Caco-2 (cell line): Measurements from ENCODE around the gene FOS. TPM values are rescaled to one million over a fixed set of nuclear protein-coding genes. Genes with fewer than 3 reads are reported as not detected.

Source experiments
- BruUV-seq: library from RNA; stranded (reverse); fragments of 400-500 nt; replicated peaks from 2 replicates; lab custom pipeline; 2021; lab: Mats Ljungman, UMichigan
- CTCF ChIA-PET: fragments of 300-600 bp; sonication (Branson Sonifier 250); formaldehyde crosslinking; loops from one replicate; lab custom pipeline; 2022; ENCODE audit warnings: antibody characterized with exemption; lab: Charles Lee
- POLR2A ChIA-PET: fragments of 300-600 bp; sonication (Branson Sonifier 250); formaldehyde crosslinking; loops from one replicate; lab custom pipeline; 2022; ENCODE audit warnings: antibody characterized with exemption; lab: Charles Lee
- DNase-seq, 2 experiments: peaks; one replicate each; pipeline versions ENCODE4 v3.0.0 to v3.0.0-alpha.2; 2020 to 2022
- H3K27me3 ChIP-seq: replicated peaks from 2 replicates; pipeline ENCODE4 v1.6.0; 2011; ENCODE audit warnings: low read length; ENCODE audit not compliant: control insufficient read depth, insufficient read depth
- H3K36me3 ChIP-seq: 2 replicates; pipeline ENCODE4 v1.5.1; 2011; ENCODE audit warnings: low read length; ENCODE audit not compliant: control insufficient read depth, insufficient read depth
- H3K4me1 ChIP-seq: fragments of 250-450 bp; sonication (Bioruptor Pico); 2 replicates; pipeline ENCODE4 v1.5.1; 2020; ENCODE audit warnings: mild to moderate bottlenecking
- H3K4me3 ChIP-seq: 2 replicates; pipeline ENCODE4 v1.5.1; 2011; ENCODE audit warnings: low read depth, mild to moderate bottlenecking, control low read depth, low read length
- H3K9me3 ChIP-seq: fragments of 250-450 bp; sonication (Bioruptor Pico); 2 replicates; pipeline ENCODE4 v1.5.1; 2020; ENCODE audit warnings: mild to moderate bottlenecking, moderate library complexity
- H3K27ac Mint-ChIP-seq: one replicate; pipeline ENCODE4 v1.8.0; 2022; ENCODE audit warnings: mixed read lengths; ENCODE audit not compliant: unreplicated experiment
- H3K27me3 Mint-ChIP-seq: one replicate; pipeline ENCODE4 v1.8.0; 2022; ENCODE audit warnings: mixed read lengths; ENCODE audit not compliant: insufficient read depth, unreplicated experiment
- H3K36me3 Mint-ChIP-seq: one replicate; pipeline ENCODE4 v1.8.0; 2022; ENCODE audit warnings: mild to moderate bottlenecking, mixed read lengths; ENCODE audit not compliant: insufficient read depth, unreplicated experiment
- H3K4me1 Mint-ChIP-seq: one replicate; pipeline ENCODE4 v1.8.0; 2022; ENCODE audit warnings: low read depth, mixed read lengths; ENCODE audit not compliant: unreplicated experiment
- H3K4me3 Mint-ChIP-seq: one replicate; pipeline ENCODE4 v1.8.0; 2022; ENCODE audit warnings: mild to moderate bottlenecking, moderate library complexity, mixed read lengths; ENCODE audit not compliant: unreplicated experiment
- H3K9me3 Mint-ChIP-seq: one replicate; pipeline ENCODE4 v1.8.0; 2022; ENCODE audit warnings: mixed read lengths; ENCODE audit not compliant: unreplicated experiment
- intact Hi-C: fragments of 100-400 bp; cut with micrococcal nuclease; formaldehyde crosslinking; loops from one replicate; pipeline ENCODE4 v1.10.0; 2022; ENCODE audit not compliant: unreplicated experiment
- total RNA-seq: library from RNA; stranded (reverse); gene quantifications from 2 replicates; pipeline ENCODE4 v1.2.3, GENCODE V29; 2022
- TF ChIP-seq, protein P1 (sequence below), 2 experiments: fragments of 200-600 bp in 1 of 2; IDR thresholded peaks; 1 replicate in 1 of 2; 2 replicates in 1 of 2; pipeline versions ENCODE4 v1.5.1 to v1.8.0; 2011 to 2022; ENCODE audit warnings: antibody characterized with exemption in 1 of 2, control low read depth in 1 of 2, inconsistent platforms in 1 of 2, low read depth in 1 of 2, low read length in 1 of 2, mild to moderate bottlenecking in 1 of 2, moderate library complexity in 1 of 2; ENCODE audit not compliant: insufficient read depth in 1 of 2, severe bottlenecking in 1 of 2, unreplicated experiment in 1 of 2

The FOS gene
- total RNA-seq, 1 experiment from 2014 or later: 73.7 TPM

GRCh38 chr14:75329369-75329768 lies 50.7 kb downstream of the FOS start:
- no peaks in the 10 kb centered on the region for H3K9me3 Mint-ChIP-seq
- TF ChIP-seq, protein P1, sequence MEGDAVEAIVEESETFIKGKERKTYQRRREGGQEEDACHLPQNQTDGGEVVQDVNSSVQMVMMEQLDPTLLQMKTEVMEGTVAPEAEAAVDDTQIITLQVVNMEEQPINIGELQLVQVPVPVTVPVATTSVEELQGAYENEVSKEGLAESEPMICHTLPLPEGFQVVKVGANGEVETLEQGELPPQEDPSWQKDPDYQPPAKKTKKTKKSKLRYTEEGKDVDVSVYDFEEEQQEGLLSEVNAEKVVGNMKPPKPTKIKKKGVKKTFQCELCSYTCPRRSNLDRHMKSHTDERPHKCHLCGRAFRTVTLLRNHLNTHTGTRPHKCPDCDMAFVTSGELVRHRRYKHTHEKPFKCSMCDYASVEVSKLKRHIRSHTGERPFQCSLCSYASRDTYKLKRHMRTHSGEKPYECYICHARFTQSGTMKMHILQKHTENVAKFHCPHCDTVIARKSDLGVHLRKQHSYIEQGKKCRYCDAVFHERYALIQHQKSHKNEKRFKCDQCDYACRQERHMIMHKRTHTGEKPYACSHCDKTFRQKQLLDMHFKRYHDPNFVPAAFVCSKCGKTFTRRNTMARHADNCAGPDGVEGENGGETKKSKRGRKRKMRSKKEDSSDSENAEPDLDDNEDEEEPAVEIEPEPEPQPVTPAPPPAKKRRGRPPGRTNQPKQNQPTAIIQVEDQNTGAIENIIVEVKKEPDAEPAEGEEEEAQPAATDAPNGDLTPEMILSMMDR (IDR thresholded peaks at IDR 0.05; ENCODE audit: insufficient read depth in 1 of 2, low read depth in 1 of 2, low read length in 1 of 2, severe bottlenecking in 1 of 2, unreplicated experiment in 1 of 2): no peak
- no peaks in the 10 kb centered on the region for H3K4me1 ChIP-seq
- no peaks in the 10 kb centered on the region for H3K27me3 Mint-ChIP-seq
- H3K4me3 ChIP-seq: no peak overlapping the region
- H3K4me1 Mint-ChIP-seq: peaks cover 6% of the 10 kb centered on the region
- no peak overlapping the region for H3K27ac Mint-ChIP-seq
- BruUV-seq: no TSS peak
- H3K36me3 ChIP-seq: no peaks in the 10 kb centered on the region
- H3K9me3 ChIP-seq: no peaks in the 10 kb centered on the region
- ChIA-PET POLR2A (no interaction called here), CTCF (no interaction called here)
- no peak overlapping the region for H3K4me3 Mint-ChIP-seq
- no peaks in the 10 kb centered on the region for H3K36me3 Mint-ChIP-seq
- intact Hi-C loops: no loop called here
- no peak for DNase-seq
- H3K27me3 ChIP-seq: no peaks in the 10 kb centered on the region

DNA sequence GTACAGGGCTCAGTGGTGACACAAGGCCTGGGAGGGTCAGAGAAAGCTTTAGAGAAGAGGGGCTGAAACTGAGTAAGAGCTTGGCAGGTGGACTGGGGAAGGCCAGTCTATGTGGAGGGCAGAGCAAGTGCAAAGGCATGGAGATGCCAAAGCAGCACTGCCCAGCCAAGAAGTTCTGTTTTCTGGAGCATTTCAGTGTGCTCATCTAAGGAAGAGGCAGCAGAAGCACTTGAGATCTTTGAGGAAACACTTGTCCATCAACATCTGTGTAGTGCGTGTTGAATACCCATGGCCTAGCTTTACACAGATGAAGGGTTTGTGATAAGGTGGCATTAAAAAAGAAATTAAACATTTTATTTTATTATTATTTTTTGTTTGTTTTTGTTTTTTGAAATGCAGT lies 52.8 kb downstream of the FOS start:
- no peak overlapping the region for H3K27ac Mint-ChIP-seq
- no peaks in the 10 kb centered on the region for H3K36me3 Mint-ChIP-seq
- no peaks in the 10 kb centered on the region for H3K9me3 Mint-ChIP-seq
- ChIA-PET CTCF (no interaction called here), POLR2A (no interaction called here)
- H3K4me1 Mint-ChIP-seq: no peaks in the 10 kb centered on the region
- H3K4me3 Mint-ChIP-seq: no peak overlapping the region
- Histone ChIP-seq H3K9me3 (no peaks in the 10 kb centered on the region), H3K27me3 (no peaks in the 10 kb centered on the region), H3K36me3 (no peaks in the 10 kb centered on the region), H3K4me1 (no peaks in the 10 kb centered on the region), H3K4me3 (no peak overlapping the region)
- no peak for DNase-seq
- TF ChIP-seq, protein P1 (IDR thresholded peaks at IDR 0.05; ENCODE audit: insufficient read depth in 1 of 2, low read depth in 1 of 2, low read length in 1 of 2, severe bottlenecking in 1 of 2, unreplicated experiment in 1 of 2): no peak
- intact Hi-C loops: no loop called here
- no peaks in the 10 kb centered on the region for H3K27me3 Mint-ChIP-seq
- no TSS peak for BruUV-seq

Other genes starting within 250 kb of the FOS start
- gene MLH3, start 227.4 kb upstream of the FOS start, total RNA-seq: 23.2 and 24.5 TPM in 2 replicates
- 16.0 and 21.3 TPM in 2 replicates for gene ACYP1, start 214.8 kb upstream of the FOS start, total RNA-seq
- 2.5 and 3.8 TPM in 2 replicates for gene ZC2HC1C, start 209.2 kb upstream of the FOS start, total RNA-seq
- 64.0 and 69.2 TPM in 2 replicates for gene NEK9, start 151.8 kb upstream of the FOS start, total RNA-seq
- gene TMED10, start 102.2 kb upstream of the FOS start, total RNA-seq: 236 and 255 TPM in 2 replicates
- gene JDP2, start 149.2 kb downstream of the FOS start, total RNA-seq: 95.7 TPM in 2 replicates
- 1.5 and 1.7 TPM in 2 replicates for gene BATF, start 243.6 kb downstream of the FOS start, total RNA-seq